Thyroid gland (tissue), 4 donors: ENCODE measurements around the gene SLC16A2. TPM values are rescaled to one million over a fixed set of nuclear protein-coding genes. Genes with fewer than 3 reads are reported as not detected.
A peak's percentile ranks its signal among the peaks of the same experiment; 100 is the strongest.

Source experiments
- DNase-seq, 2 donors: peaks; one replicate each; pipeline ENCODE4 v3.0.0-alpha.2; 2019
- H3K27ac ChIP-seq, 3 donors: fragments of 200-600 bp; sonication (generic); 1 replicate in 2 of 3; 2 replicates in 1 of 3; pipeline ENCODE4 v1.5.1; 2016 to 2019; ENCODE audit warnings: mild to moderate bottlenecking in 1 of 3, moderate library complexity in 1 of 3
- H3K27me3 ChIP-seq: fragments of 200-600 bp; sonication (generic); one replicate; pipeline ENCODE4 v1.5.1; 2019
- H3K36me3 ChIP-seq, 2 donors: fragments of 200-600 bp; sonication (generic); one replicate each; pipeline ENCODE4 v1.5.1; 2016 to 2019
- H3K4me1 ChIP-seq, 2 donors: fragments of 200-600 bp; sonication (generic); one replicate each; pipeline ENCODE4 v1.5.1; 2017 to 2019
- H3K4me3 ChIP-seq, 3 donors: fragments of 200-600 bp; sonication (generic); replicated peaks in 1 of 3; 1 replicate in 2 of 3; 2 replicates in 1 of 3; pipeline ENCODE4 v1.5.1; 2016; ENCODE audit warnings: mild to moderate bottlenecking in 1 of 3
- H3K9me3 ChIP-seq: fragments of 200-600 bp; sonication (generic); one replicate; pipeline ENCODE4 v1.5.1; 2017
- CTCF ChIP-seq, 6 experiments: fragments of 200-600 bp in 3 of 6; fragments of 450-650 bp in 3 of 6; sonication (generic) in 3 of 6; IDR thresholded peaks; one replicate each; pipeline ENCODE4 v1.5.1; 2016 to 2019; ENCODE audit warnings: antibody characterized with exemption in 6 of 6, mild to moderate bottlenecking in 2 of 6, inconsistent platforms in 1 of 6, moderate library complexity in 1 of 6
- POLR2A ChIP-seq, 2 donors: fragments of 450-650 bp; IDR thresholded peaks; one replicate each; pipeline ENCODE4 v1.6.1; 2017; ENCODE audit warnings: antibody characterized with exemption in 2 of 2, mild to moderate bottlenecking in 2 of 2, moderate library complexity in 1 of 2
- WGBS, 2 donors: methylation state at CpG; one replicate each; pipeline ENCODE4 v1.1.5; 2017; 5-methylcytosine and 5-hydroxymethylcytosine counted together
- intact Hi-C: fragments of 100-400 bp; cut with DNase I; formaldehyde crosslinking; loops from one replicate; pipeline ENCODE4 v1.15.1; 2023
- total RNA-seq, 4 donors: library from RNA; depleted of rRNA; stranded (reverse); fragments of >200 nt; gene quantifications; one replicate each; pipeline ENCODE4 v1.2.3, GENCODE V29; 2016

The SLC16A2 gene
- total RNA-seq, 4 donors from 2014 or later = 10.1 to 24.0 (median 20.1) TPM

DNA sequence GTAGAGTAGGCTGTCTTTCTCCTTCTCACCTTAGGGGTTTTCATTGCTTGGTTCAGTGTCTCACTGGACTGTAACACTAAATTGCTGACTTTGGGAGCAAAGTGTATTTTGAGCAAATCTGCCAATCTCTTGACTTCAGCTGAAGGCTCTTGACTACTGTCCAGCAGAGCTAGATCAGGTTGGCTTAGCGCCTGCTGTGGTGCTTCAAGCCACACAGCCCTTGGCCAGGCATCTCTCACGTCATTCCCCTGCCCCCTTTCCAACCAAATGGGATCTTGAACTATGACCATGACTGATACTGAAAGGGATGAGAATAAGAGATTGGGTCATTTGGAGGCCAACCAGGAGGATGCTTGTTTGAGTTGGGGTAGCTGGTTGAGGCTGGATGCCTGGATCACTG is 4.8 kb downstream of the SLC16A2 start:
- Histone ChIP-seq H3K9me3 (no peaks in the 10 kb centered on the region), H3K36me3 (no peaks in the 10 kb centered on the region), H3K4me1 (peaks cover 0 to 6% of the 10 kb centered on the region in 2 donors), H3K27ac (no peak overlapping the region), H3K27me3 (no peaks in the 10 kb centered on the region), H3K4me3 (no peak overlapping the region)
- no CpG with 5 or more reads among the region's 2 CpGs for WGBS, 2 donors
- peak; percentile 47 to 50 for DNase-seq
- no peak for TF ChIP-seq POLR2A (IDR thresholded peaks at IDR 0.05)
- no peak for TF ChIP-seq CTCF (IDR thresholded peaks at IDR 0.05)
- intact Hi-C loops = loop anchor here (10.0 kb wide), 1 partner anchor 109 kb away; no protein-coding TSS in a partner anchor

- Histone ChIP-seq H3K4me3 (no peak overlapping the region), H3K4me1 (peaks cover 0 to 6% of the 10 kb centered on the region in 2 donors), H3K27ac (no peak overlapping the region), H3K27me3 (no peaks in the 10 kb centered on the region), H3K36me3 (no peaks in the 10 kb centered on the region), H3K9me3 (no peaks in the 10 kb centered on the region)
- WGBS, 2 donors = 89 to 96% methylated on average over 2 of the region's 2 CpGs
- no peak for DNase-seq
- no peak for TF ChIP-seq CTCF (IDR thresholded peaks at IDR 0.05)
- intact Hi-C loops = loop anchor here (10.0 kb wide), 1 partner anchor 108 kb away; no protein-coding TSS in a partner anchor
Observed at GRCh38 chrX:74426615-74427014, 5.3 kb downstream of the SLC16A2 start.

GRCh38 chrX:74431797-74432196 is 10.5 kb downstream of the SLC16A2 start:
- intact Hi-C loops = no loop called here
- Histone ChIP-seq H3K4me1 (no peaks in the 10 kb centered on the region), H3K4me3 (no peak overlapping the region), H3K36me3 (no peaks in the 10 kb centered on the region), H3K27me3 (no peaks in the 10 kb centered on the region), H3K27ac (no peak overlapping the region), H3K9me3 (no peaks in the 10 kb centered on the region)
- no peak for TF ChIP-seq POLR2A (IDR thresholded peaks at IDR 0.05)
- no peak for TF ChIP-seq CTCF (IDR thresholded peaks at IDR 0.05)
- WGBS, 2 donors = 48 to 53% methylated on average over 2 of the region's 2 CpGs
- no peak for DNase-seq

DNA sequence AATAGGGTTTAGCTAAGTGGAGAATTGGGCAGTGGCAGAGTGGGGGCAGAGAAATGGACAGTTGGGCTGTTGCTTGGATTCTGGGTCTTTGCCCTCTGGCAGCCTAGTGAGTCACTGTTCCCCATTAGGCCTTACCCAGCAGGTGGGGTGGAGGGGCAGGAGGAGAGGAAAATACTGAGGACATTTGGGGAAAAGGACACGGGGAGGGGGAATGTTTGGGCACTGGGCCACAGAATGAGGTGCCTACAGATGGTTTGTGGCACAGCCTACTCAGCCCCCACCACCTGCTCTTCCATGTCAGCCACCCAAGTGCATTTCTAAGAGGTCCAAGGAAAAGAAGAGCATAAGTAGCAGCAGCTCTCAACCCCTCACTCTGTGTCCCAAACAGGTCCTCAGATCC is 13.0 kb downstream of the SLC16A2 start:
- no peak overlapping the region for H3K4me3 ChIP-seq
- TF ChIP-seq CTCF (IDR thresholded peaks at IDR 0.05) (no peak), POLR2A (IDR thresholded peaks at IDR 0.05) (no peak)
- H3K9me3 ChIP-seq = no peaks in the 10 kb centered on the region
- no peaks in the 10 kb centered on the region for H3K4me1 ChIP-seq
- no peaks in the 10 kb centered on the region for H3K36me3 ChIP-seq
- H3K27me3 ChIP-seq = no peaks in the 10 kb centered on the region
- DNase-seq = no peak
- 76 to 92% methylated on average over 1 of the region's 1 CpG for WGBS, 2 donors
- intact Hi-C loops = no loop called here
- no peak overlapping the region for H3K27ac ChIP-seq

DNA sequence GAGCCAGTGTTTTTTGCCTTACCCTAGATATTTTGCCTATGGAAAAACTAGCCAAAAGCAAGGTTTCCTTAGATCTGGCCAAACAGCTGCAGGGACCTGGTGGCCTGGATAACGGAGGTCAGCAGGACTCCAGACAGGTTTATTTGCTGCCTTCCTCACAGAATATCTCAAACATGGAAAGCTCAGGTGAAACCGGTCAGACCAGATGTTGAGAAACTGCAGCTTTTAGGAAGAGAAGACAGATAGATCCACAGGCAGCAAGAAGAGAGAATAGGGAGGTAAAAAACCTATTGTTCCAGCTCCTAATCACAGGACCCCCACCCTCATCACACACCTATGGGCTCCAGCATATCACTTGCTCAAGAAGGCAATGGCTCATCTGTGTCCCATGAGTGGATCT is 16.2 kb downstream of the SLC16A2 start:
- H3K4me1 ChIP-seq = no peaks in the 10 kb centered on the region
- no peaks in the 10 kb centered on the region for H3K9me3 ChIP-seq
- no peaks in the 10 kb centered on the region for H3K27me3 ChIP-seq
- DNase-seq = no peak
- WGBS, 2 donors = 35 to 57% methylated on average over 2 of the region's 2 CpGs
- H3K36me3 ChIP-seq = no peaks in the 10 kb centered on the region
- no peak overlapping the region for H3K27ac ChIP-seq
- TF ChIP-seq CTCF (IDR thresholded peaks at IDR 0.05) (no peak), POLR2A (IDR thresholded peaks at IDR 0.05) (no peak)
- no peak overlapping the region for H3K4me3 ChIP-seq
- intact Hi-C loops = no loop called here
